PC-9 (cell line): ENCODE measurements around the gene ERMP1. TPM values are rescaled to one million over a fixed set of nuclear protein-coding genes. Genes with fewer than 3 reads are reported as not detected.

Source experiments
- BruUV-seq: library from RNA; stranded (reverse); fragments of 400-500 nt; replicated peaks from 2 replicates; lab custom pipeline; 2021; lab: Mats Ljungman, UMichigan
- CTCF ChIA-PET: fragments of 300-600 bp; sonication (Branson Sonifier 250); formaldehyde crosslinking; loops from one replicate; lab custom pipeline; 2022; ENCODE audit warnings: antibody characterized with exemption; lab: Charles Lee
- POLR2A ChIA-PET: fragments of 300-600 bp; sonication (Branson Sonifier 250); formaldehyde crosslinking; loops from one replicate; lab custom pipeline; 2022; ENCODE audit warnings: antibody characterized with exemption; ENCODE audit not compliant: unreplicated experiment; lab: Charles Lee
- DNase-seq, 2 experiments: peaks; one replicate each; pipeline versions ENCODE4 v3.0.0 to v3.0.0-alpha.2; 2015 to 2022; ENCODE audit warnings: mixed read lengths in 1 of 2
- H2AFZ ChIP-seq: fragments of 200-600 bp; sonication (generic); 2 replicates; pipeline ENCODE4 v1.8.1; 2017; ENCODE audit warnings: antibody characterized with exemption
- H3F3A ChIP-seq: fragments of 200-600 bp; sonication (generic); 2 replicates; pipeline ENCODE4 v1.8.1; 2017; ENCODE audit warnings: antibody characterized with exemption, mild to moderate bottlenecking, low read depth; ENCODE audit not compliant: insufficient read depth
- H3K27ac ChIP-seq: fragments of 200-600 bp; sonication (generic); 2 replicates; pipeline ENCODE4 v1.6.1; 2016; ENCODE audit warnings: mixed run types
- H3K27me3 ChIP-seq: fragments of 200-600 bp; sonication (generic); 2 replicates; pipeline ENCODE4 v1.6.1; 2016; ENCODE audit warnings: low read depth, mixed run types; ENCODE audit not compliant: insufficient read depth
- H3K36me3 ChIP-seq: fragments of 200-600 bp; sonication (generic); 2 replicates; pipeline ENCODE4 v1.6.1; 2016; ENCODE audit warnings: low read depth, mixed run types
- H3K4me1 ChIP-seq: fragments of 200-600 bp; sonication (generic); replicated peaks from 2 replicates; pipeline ENCODE4 v1.6.1; 2016; ENCODE audit warnings: mixed run types; ENCODE audit not compliant: insufficient read depth
- H3K4me2 ChIP-seq: fragments of 200-600 bp; sonication (generic); 2 replicates; pipeline ENCODE4 v1.6.1; 2017; ENCODE audit warnings: mixed run types
- H3K4me3 ChIP-seq: fragments of 200-600 bp; sonication (generic); 2 replicates; pipeline ENCODE4 v1.6.1; 2016; ENCODE audit warnings: mixed run types
- H3K79me2 ChIP-seq: fragments of 200-600 bp; sonication (generic); 2 replicates; pipeline ENCODE4 v1.6.1; 2017; ENCODE audit warnings: low read depth, mixed run types
- H3K9me2 ChIP-seq: fragments of 200-600 bp; sonication (generic); 2 replicates; pipeline ENCODE4 v1.8.1; 2017; ENCODE audit warnings: mild to moderate bottlenecking; ENCODE audit not compliant: insufficient read depth
- H3K9me3 ChIP-seq: fragments of 200-600 bp; sonication (generic); 2 replicates; pipeline ENCODE4 v1.8.1; 2016; ENCODE audit warnings: low read depth; ENCODE audit not compliant: insufficient read depth
- H4K20me1 ChIP-seq: fragments of 200-600 bp; sonication (generic); 2 replicates; pipeline ENCODE4 v1.8.1; 2017; ENCODE audit not compliant: insufficient read depth
- EZH2 ChIP-seq: fragments of 200-600 bp; sonication (generic); IDR thresholded peaks from 2 replicates; pipeline ENCODE4 v1.8.0; 2017; ENCODE audit warnings: antibody characterized with exemption, low read depth
- intact Hi-C: fragments of 100-400 bp; cut with micrococcal nuclease; formaldehyde crosslinking; loops from one replicate; pipeline ENCODE4 v1.10.0; 2022; ENCODE audit not compliant: unreplicated experiment
- total RNA-seq: library from RNA; stranded (reverse); gene quantifications from 2 replicates; pipeline ENCODE4 v1.2.3, GENCODE V29; 2021
- TF ChIP-seq, protein P1 (sequence below): fragments of 200-600 bp; sonication (generic); conservative IDR thresholded peaks from 2 replicates; pipeline ENCODE4 v1.6.1; 2017; ENCODE audit warnings: mixed run types, antibody characterized with exemption, mild to moderate bottlenecking, moderate library complexity

The ERMP1 gene
- total RNA-seq, 1 experiment from 2014 or later, result 51.0 TPM

DNA sequence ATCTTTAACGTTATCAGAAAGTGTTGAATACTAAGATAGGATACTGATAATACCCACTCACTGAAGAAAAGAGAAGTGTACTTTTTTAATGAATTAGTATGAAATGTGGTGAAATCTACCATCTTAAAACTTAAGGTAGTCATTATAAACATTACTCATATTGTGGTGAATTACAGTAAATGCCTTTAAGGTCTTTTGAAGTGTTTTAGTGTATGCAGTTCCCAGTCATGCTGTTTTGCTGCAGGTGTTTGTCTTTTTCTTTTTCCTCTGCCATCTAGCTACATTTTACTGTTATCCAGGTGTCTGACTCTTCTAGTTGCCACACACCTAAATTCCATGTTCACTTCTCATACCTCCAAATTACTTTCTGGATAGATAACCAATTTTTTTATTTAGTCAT, 72.6 kb downstream of the ERMP1 start:
- CTCF ChIA-PET, result no interaction called here
- POLR2A ChIA-PET, result no interaction called here

DNA sequence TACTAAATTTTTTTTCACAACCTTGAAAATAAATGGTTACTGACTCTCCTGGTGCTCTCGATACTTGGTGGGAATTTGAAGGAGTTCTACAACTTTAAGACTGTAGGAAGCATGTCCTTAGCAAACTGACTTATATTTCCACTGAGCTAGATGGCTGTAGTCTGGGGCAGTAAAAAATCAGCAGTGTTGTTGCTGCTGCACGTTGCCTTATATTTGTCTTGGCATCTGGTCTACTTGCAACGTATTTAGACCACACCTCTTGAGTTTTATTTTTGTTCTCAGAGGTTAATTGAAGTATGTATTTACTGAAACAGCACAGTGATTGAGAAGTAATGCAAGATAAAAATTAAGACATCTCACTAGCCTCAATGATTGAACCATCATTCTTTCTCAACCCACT, 76.3 kb downstream of the ERMP1 start:
- intact Hi-C loops, result no loop called here

More for the DNA sequence above, 72.6 kb downstream of the ERMP1 start:
- H3K36me3 ChIP-seq, result no peaks in the 10 kb centered on the region
- no peak for DNase-seq
- H3F3A ChIP-seq, result no peaks in the 10 kb centered on the region
- no peaks in the 10 kb centered on the region for H3K4me1 ChIP-seq
- intact Hi-C loops, result no loop called here
- H3K9me3 ChIP-seq, result no peaks in the 10 kb centered on the region
- H3K79me2 ChIP-seq, result no peaks in the 10 kb centered on the region
- no peaks in the 10 kb centered on the region for H3K27me3 ChIP-seq
- no peak overlapping the region for H3K4me3 ChIP-seq
- H2AFZ ChIP-seq, result no peak overlapping the region
- TF ChIP-seq, protein P1, sequence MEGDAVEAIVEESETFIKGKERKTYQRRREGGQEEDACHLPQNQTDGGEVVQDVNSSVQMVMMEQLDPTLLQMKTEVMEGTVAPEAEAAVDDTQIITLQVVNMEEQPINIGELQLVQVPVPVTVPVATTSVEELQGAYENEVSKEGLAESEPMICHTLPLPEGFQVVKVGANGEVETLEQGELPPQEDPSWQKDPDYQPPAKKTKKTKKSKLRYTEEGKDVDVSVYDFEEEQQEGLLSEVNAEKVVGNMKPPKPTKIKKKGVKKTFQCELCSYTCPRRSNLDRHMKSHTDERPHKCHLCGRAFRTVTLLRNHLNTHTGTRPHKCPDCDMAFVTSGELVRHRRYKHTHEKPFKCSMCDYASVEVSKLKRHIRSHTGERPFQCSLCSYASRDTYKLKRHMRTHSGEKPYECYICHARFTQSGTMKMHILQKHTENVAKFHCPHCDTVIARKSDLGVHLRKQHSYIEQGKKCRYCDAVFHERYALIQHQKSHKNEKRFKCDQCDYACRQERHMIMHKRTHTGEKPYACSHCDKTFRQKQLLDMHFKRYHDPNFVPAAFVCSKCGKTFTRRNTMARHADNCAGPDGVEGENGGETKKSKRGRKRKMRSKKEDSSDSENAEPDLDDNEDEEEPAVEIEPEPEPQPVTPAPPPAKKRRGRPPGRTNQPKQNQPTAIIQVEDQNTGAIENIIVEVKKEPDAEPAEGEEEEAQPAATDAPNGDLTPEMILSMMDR, result no peak
- TF ChIP-seq EZH2, result no peak
- no peak overlapping the region for H3K4me2 ChIP-seq
- BruUV-seq, result no TSS peak
- H3K9me2 ChIP-seq, result no peaks in the 10 kb centered on the region
- H4K20me1 ChIP-seq, result no peaks in the 10 kb centered on the region
- no peak overlapping the region for H3K27ac ChIP-seq

DNA sequence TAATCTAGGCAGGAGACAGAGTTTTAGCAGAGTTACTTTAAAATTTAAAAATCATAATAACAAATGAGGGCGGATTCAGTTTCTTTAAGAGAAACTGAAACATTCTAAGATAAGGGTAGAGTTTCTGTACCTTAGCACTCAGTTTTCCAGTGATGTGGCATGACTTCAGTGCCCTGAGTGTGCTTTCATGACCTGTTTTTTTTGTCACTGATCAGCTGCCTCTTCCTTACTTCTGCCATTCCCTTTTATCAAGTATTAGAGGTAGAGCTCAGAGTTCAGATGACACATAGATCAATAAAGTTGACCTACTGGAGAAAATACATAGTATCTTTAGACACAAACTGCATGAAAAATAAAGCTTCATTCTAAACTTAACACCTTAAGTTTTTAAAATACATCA, 82.3 kb downstream of the ERMP1 start:
- BruUV-seq, result no TSS peak
- CTCF ChIA-PET, result no interaction called here
- DNase-seq, result no peak

More for the DNA sequence above, 76.3 kb downstream of the ERMP1 start:
- Histone ChIP-seq H2AFZ (no peak overlapping the region), H3K27me3 (no peaks in the 10 kb centered on the region), H3K4me2 (no peak overlapping the region), H3F3A (no peaks in the 10 kb centered on the region), H3K9me3 (no peaks in the 10 kb centered on the region), H4K20me1 (no peaks in the 10 kb centered on the region), H3K36me3 (no peaks in the 10 kb centered on the region), H3K4me3 (no peak overlapping the region), H3K9me2 (no peaks in the 10 kb centered on the region), H3K4me1 (no peaks in the 10 kb centered on the region), H3K27ac (no peak overlapping the region), H3K79me2 (no peaks in the 10 kb centered on the region)
- TF ChIP-seq, protein P1, result no peak
- TF ChIP-seq EZH2, result no peak
- POLR2A ChIA-PET, result no interaction called here
- DNase-seq, result no peak
- no TSS peak for BruUV-seq
- CTCF ChIA-PET, result no interaction called here

More for the DNA sequence above, 82.3 kb downstream of the ERMP1 start:
- Histone ChIP-seq H2AFZ (no peak overlapping the region), H3K4me1 (no peaks in the 10 kb centered on the region), H3K9me2 (no peaks in the 10 kb centered on the region), H3K4me2 (no peak overlapping the region), H3K79me2 (no peaks in the 10 kb centered on the region), H4K20me1 (no peaks in the 10 kb centered on the region), H3K27ac (no peak overlapping the region), H3K27me3 (no peaks in the 10 kb centered on the region), H3F3A (no peaks in the 10 kb centered on the region), H3K9me3 (no peaks in the 10 kb centered on the region), H3K36me3 (no peaks in the 10 kb centered on the region; the same call in 1 of the 2 replicates), H3K4me3 (no peak overlapping the region)
- no peak for TF ChIP-seq EZH2
- TF ChIP-seq, protein P1, result no peak
- intact Hi-C loops, result no loop called here
- POLR2A ChIA-PET, result no interaction called here
